HG03442 (cell line): ENCODE data around the gene TIFAB.
A peak's percentile ranks its signal among the peaks of the same experiment; 100 is the strongest.

Experiments used
- ATAC-seq: cut with Tn5 transposase; IDR thresholded peaks from one replicate; pipeline ENCODE4 v1.9.1; 2021; ENCODE audit warnings: mild to moderate bottlenecking, moderate library complexity; ENCODE audit not compliant: unreplicated experiment

Gene TIFAB

DNA sequence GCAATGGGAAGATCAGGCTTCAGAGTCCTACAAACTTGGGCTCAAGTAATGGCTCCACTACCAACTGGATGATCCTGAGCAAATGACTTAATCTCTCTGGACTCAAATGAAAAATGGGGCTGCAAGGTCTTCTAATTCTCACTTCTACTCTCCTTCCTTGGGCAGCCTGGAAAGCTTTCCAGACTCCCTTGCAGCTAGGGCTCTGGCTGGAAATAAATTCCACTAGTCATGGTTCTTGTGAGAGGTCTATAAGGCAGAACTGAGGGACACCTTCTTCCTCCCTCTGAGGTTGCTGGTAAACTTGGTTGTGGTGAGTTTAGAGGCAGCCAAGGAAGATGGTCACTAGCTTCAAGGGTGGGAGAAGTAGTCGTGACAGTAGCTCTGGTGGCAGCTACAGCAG, 23.6 kb downstream of the TIFAB start:
- ATAC-seq, result no peak

DNA sequence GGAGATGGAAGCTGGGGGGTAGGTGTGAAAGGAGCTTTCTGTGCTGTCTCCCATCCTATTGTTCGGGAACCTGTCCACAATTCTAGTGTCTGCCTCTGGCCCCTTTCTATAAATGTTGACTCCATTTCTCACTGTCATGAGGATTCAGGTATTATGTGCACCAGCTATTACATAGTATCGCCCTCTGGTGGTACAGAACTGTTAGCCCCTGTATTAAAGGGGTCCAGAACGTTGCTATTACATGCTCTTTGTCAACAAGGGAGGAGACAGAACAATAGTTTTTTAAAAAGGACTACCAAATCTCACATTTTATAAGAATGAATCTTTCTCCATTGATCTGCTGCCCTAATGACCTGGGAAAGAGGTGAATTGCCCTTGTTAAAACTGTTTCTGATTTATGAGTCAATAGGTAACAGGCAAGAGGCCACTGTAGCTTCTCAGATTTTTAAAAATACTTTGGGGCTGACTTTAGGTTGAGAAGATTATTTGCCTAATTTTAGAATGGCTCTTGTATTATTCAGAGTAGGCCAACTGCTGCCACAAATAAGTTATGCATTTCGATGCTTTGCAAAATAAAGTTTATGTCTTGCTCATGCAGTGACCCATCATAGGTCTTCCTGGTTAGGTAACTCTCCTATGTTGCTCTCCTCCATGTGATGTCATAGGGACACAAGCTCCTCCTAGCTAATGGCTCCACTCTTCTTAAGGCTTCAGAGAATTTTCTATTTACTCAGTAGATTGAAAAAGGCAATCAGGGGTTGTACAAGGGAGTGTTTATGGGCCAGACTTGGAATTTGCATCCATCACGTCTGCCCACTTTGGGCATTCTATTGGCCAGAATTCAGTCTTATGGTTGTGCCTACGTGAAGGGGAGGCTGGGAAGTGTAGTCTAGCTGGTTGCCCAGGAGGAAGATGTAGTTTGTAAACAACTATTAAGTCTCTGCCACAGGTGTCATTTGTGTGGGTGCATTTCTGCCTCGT, 25.8 kb downstream of the TIFAB start:
- peak; percentile 74 for ATAC-seq

DNA sequence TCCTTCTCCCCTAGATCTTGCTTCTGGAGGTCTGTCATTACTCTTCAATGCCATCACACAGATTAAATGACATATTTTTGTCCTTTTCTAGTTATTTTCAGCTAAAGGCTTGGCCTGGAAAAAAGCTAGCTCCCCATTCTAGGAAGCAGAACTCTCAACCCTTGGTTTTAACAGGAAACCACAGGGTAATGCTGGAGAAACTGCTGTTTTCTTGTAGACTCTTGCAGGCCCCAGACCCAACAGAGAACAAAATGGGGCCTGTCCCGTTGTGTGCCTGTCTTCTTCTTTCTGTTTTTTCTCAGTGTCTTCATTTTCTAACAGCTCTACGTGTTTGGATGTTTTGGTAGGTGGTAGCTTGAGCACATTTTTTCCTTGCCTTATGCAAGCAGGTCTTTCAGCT, 26.5 kb downstream of the TIFAB start:
- no peak for ATAC-seq

DNA sequence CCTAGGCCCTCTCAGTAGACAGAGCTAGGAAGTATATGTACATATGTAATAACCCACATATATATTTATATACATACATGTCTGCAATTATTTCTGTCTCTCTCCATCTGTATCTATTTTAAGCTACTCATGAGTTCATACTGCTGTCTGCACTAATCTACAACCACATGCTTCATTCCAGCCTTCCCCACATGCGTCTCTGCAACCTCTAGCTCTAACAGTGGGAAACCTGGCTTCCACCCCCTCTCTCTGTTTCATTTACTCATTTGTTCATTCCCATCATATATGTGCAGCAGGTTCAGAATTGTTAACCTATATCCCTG, 28.3 kb downstream of the TIFAB start:
- no peak for ATAC-seq

DNA sequence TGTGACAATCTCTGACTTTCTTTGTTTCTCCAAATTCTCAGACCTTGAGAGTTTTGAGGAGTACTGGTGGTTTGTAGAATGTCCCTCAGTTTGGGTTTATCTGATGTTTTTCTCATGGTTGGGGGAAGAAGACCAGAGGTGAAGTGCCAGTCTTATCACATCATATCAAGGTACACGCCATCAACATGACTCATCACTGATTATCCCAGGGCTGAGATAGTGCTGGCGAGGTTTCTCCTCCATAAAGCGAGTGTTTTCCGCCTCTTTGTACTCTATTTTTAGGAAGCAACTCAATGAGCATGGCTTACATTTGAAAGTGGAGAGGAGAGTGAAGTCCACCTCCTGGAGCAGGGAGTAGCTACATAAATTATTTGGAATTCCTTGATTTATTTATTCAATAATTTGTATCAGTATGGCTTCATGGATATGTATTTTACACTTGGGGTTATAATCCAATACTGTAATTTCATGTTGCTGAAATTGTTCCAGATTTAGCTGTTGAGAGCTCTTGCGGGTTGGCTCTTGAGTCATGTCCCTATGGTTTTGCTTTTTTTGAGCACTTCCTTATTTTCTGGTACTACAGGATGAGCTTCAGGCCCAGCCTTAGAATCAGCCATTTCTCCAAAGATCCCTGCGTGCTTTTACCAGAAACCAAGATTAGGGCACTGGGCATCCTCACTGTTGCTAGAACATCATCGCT, 28.9 kb downstream of the TIFAB start:
- no peak for ATAC-seq

DNA sequence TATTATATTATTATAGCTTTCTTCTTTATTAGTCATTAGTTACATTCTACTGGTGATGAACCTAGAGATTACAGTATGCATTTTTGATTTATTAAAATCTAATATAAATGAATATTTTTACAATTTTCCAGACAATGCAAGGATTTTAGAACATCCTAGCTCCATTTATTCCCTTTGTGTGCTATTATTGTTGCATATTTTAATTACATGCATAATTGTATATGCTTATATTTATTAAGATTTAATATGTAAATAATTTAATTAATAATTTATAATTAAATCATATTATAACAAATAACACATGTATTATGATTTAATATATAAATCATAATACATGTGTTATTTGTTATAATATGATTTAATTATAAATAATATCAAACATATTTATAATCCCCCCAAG, 29.7 kb downstream of the TIFAB start:
- ATAC-seq, result no peak

DNA sequence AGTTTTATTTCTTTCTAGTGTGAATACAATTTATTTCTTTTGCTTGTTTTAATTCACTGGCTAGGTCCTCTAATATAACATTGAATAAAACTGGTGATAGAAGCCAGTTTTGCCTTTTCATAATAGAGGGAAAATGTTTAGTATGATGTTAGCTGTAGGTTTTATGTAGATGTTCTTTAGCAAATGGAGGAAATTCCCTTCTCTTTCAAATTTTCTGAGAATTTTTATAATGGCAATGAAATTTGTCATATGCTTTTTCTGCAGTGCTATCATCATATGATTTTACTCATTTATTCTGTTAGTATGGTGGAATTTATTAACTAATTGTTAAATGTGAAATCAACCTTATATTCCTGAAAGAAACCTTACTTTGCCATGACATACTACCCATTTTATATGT, 35.1 kb downstream of the TIFAB start:
- no peak for ATAC-seq

DNA sequence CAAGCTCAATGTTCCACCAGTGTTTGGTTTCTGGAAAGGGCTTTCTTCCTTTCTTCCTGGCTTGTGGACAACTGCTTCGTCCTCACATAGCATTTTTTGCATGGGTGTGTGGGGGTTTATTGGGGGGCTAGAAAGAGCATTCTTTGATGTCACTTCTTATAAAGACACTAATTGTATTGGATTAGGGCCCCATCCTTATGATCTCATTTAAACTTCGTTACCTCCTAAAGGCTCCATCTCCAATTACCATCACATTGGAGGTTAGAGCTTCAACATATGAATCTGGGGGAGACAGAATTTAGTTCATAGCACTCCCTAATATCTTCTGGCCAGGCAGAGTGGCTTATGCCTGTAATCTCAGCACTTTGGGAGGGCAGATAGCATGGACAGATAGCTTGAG, 47.1 kb downstream of the TIFAB start:
- no peak for ATAC-seq

DNA sequence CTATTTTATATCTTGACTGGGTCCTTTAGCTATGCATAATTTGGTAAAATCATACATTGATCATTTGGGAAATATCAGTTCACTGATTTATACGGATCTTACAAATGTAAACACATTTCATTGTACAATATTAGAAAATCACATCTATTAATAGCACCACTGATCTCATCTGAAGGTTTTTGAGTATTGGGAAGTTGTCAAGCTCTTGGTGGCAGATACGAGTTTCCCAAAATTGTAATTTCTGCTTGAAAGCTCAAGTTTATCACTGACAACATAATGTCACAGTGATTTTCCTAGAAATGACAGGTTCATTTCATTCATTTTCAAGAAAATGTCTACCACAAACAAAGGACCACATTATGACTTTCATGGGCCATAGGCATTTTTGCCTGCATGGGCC, 50.1 kb downstream of the TIFAB start:
- ATAC-seq, result no peak

DNA sequence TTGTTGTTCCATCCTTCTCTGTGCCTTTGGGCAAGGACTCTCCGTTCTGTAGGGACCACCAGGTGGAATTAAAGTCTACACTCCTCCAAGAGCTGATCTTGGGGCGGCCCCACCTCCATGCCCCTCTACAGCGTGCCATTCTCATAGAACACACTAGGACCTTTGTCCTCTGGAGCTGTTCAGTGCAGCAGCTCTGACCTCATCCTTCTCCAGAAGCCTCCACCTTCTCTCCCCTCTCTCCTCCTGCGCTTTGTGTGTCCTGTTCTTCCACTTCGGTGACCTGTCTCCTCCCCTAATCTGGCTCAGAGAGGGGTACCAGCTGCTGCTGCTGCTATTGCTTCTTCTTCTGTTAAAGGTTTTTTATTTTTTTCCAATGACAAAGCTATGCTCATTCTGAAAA, 51.3 kb downstream of the TIFAB start:
- ATAC-seq, result no peak

DNA sequence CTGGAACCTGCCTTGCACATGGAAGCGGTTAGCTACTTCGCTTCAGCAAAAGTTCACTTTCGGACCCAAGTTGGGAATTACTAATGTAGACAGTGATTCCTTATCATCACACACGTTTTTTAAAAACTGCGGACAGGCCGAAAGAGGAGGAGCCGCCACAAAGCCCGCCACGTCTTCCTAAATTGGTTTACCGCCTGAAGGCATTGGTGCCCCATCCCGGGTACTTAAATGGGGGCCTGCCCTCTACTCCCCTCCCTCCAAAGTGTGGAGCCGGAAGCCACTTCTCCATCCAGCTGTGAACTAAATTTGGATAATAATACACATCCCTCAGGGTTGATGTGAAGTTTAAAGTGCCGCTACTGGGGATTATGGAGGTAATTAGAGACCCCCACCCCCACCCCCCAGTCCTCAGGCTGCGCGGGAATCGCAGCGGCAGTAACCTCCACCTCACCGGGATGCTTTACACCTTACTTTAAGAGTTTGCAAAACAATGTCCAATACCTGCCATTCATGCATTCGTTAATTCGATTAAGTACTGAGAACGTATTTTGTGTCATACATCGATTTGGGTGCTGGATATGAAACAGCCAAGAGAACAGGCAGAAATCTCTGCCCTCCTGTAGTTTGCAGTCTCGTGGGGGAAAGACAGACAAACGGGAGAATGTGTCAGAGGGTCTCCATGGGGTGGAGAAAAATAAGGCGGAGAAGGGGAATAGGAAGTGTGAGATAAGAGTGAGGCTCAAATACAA, 52.2 kb downstream of the TIFAB start:
- no peak for ATAC-seq

DNA sequence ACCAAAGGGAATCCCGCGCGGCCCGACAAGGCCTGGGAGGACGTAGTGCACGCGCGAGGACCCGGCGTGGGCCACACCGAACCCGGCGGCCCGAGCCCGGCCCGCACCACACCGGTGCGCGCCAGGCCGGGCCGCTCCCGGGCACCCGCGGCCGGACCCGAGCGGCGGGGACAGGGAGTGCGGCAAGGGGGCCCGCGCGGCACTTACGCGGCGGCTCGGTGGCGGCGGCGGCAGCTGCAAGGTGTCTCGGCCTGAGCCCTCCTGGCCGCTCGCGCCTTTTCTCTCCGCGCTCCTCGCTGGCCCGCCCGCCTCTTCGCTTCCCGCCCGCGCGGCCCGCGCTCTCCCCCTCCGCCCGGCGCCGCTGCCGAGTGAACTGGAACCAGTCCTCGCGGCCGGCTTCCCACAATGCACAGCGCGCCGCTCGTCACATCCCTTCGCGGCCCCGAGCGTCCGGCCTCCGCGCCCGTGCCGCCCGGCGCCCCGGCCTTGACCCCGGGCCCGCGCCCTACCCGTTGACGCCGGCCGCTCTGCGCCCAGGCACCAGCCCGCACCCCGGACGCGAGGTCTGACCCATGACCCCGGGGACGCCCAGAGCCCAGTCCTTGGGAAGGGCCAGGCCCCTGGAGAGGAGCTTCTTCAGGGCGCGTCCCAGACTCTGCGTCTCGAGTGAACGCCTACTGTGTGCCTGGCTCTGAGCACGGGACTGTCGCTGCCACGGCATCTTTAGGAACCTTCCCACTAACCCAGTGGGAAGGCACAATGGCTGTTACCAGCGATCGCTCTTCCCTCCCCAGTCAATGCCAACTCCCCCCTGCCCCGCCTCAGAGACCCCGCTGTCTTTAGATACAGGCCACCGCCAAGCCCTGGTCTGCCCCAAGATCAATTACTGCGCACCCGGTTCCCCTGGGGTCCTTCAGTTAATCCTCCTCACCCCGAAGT, 53.0 kb downstream of the TIFAB start, which contains the start of gene MACROH2A1:
Gene MACROH2A1 (minus strand): TSS at position 377 of the 939 bp plus-strand sequence. CDS start 10,138 bp downstream, outside the sequence.
- peak; percentile 87 for ATAC-seq

DNA sequence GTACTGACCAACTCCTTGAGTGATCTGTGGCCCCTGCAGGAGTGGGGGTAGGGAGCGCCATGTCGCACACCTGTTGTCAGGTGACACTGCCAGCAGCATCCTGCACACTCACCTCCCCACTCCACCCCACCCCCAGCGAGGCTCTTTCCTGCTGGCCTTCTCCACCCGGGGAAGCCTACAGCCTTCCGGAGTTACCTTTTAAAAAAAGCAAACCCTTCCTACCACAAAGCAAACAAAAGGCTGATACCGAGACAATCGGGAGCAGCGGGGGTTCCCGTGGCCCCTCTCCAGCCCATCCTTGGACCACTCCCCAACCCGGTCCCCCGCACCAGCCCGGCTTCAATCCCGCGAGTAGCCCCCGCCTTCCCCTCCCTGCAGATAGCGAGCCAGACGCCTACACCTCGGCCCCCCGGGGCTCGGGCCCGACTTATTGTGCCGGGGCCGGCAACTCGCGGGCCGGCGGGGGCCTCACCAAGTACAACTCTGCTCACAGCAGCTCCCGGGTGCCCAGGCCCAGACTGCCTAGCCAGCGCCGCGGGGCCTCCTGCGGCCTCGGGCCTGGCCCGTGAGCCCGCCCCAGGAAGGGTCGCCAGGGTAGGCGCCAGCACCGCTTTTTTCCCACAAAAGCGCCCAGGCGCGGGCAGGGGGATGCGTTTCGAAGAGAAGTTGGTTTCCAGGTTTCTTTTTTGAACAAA, 53.8 kb downstream of the TIFAB start:
- ATAC-seq, result peak; percentile 29
